Measurements from ENCODE around the gene MARCHF3. TPM values are rescaled to one million over a fixed set of nuclear protein-coding genes. Genes with fewer than 3 reads are reported as not detected.

MARCHF3 gene
- total and polyA plus RNA-seq, 2 donors (not counting 3 experiments of a cell fraction or from before 2014, with no cell fraction given) = 31.9 to 35.0 TPM

DNA sequence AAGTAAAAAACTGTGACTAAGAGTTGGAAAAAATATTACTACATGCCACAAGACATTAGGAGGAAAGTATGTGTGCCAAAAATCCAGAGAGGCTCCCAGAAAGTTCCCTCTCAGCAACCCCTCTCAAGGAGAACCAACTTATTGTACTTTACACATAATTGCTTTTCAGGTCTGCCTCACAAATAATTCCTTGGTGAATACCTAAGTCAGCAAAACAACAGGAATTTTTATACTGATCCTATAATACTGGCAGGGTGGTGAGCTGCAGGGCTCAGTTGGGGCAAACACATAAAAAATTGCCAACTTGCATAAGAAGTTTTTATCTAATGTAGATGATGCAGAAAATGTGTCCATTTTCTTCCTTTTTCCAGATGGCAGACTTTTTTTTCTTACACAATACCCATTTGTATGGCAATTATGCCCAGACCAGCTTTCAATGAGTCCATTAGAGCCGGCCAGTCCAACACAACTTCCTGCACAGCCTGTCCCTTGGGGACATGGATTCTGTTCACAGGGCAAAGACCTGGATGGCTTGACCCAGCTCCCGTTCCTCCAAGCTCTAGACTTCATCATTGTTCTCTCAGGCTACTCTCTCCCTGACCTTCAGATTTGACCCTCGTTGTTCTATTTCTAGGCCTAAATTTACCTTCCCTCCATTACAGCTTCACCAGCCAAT lies 31.3 kb downstream of the MARCHF3 start:
- Histone ChIP-seq H3K36me3 (ENCODE audit: control insufficient read depth in 2 of 2, extremely low read depth in 1 of 2, insufficient read depth in 2 of 2, low read length in 2 of 2) (no peaks in the 10 kb centered on the region), H2AFZ (ENCODE audit: low read depth, low read length) (no peak overlapping the region), H3K9ac (replicated peaks; ENCODE audit: extremely low read depth, insufficient read depth, low read length) (no peak overlapping the region), H3K9me3 (replicated peaks; ENCODE audit: control insufficient read depth, insufficient read depth, low read length) (no peaks in the 10 kb centered on the region), H4K20me1 (replicated peaks; ENCODE audit: control insufficient read depth, extremely low read depth, insufficient read depth, low read length) (no peaks in the 10 kb centered on the region), H3K79me2 (ENCODE audit: control insufficient read depth, insufficient read depth, low read length) (peaks cover 83% of the 10 kb centered on the region), H3K9me1 (replicated peaks; ENCODE audit: control insufficient read depth, extremely low read depth, insufficient read depth, low read length) (no peaks in the 10 kb centered on the region), H3K27me3 (ENCODE audit: control insufficient read depth in 2 of 2, insufficient read depth in 2 of 2, low read length in 2 of 2) (no peaks in the 10 kb centered on the region), H3K27ac (ENCODE audit: insufficient read depth, low read depth, low read length) (no peak overlapping the region), H3K4me1 (ENCODE audit: control insufficient read depth, extremely low read depth, insufficient read depth, low read length) (peaks cover 21% of the 10 kb centered on the region), H3K4me3 (replicated peaks in 1 of 3; ENCODE audit: insufficient read depth in 1 of 3, low read depth in 1 of 3, low read length in 3 of 3) (no peak overlapping the region), H3K4me2 (ENCODE audit: insufficient read depth, low read length) (no peak overlapping the region)
- DNase-seq (ENCODE audit: low read depth, low spot score) (no peak), FAIRE-seq (no peak)
- CTCF ChIA-PET = interaction anchor here (1.4 kb wide), 1 partner anchor 17 kb away, joined by 3 read pairs; no protein-coding TSS in a partner anchor
- BruUV-seq (replicated peaks) = no TSS peak
- TF ChIP-seq EZH2 (IDR thresholded peaks at IDR 0.05; ENCODE audit: borderline replicate concordance, low read depth, low read length, severe bottlenecking) (no peak), JUN (IDR thresholded peaks at IDR 0.05; ENCODE audit: borderline replicate concordance, insufficient read depth, insufficient read length, low read depth) (no peak), FOS (IDR thresholded peaks at IDR 0.05; ENCODE audit: borderline replicate concordance, insufficient read depth, low read length) (no peak), GATA2 (IDR thresholded peaks at IDR 0.05; ENCODE audit: insufficient read depth, insufficient read length, low read depth, low read length) (no peak), POLR2AphosphoS5 (IDR thresholded peaks at IDR 0.05; ENCODE audit: insufficient read depth, low read depth, low read length) (no peak), MYC (IDR thresholded peaks at IDR 0.05; ENCODE audit: low read depth, low read length) (no peak), POLR2A (IDR thresholded peaks at IDR 0.05; ENCODE audit: low read depth, low read length) (no peak)
- TF ChIP-seq, protein P1, sequence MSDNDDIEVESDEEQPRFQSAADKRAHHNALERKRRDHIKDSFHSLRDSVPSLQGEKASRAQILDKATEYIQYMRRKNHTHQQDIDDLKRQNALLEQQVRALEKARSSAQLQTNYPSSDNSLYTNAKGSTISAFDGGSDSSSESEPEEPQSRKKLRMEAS (IDR thresholded peaks at IDR 0.05; ENCODE audit: insufficient read depth, insufficient read length) = no peak
- TF ChIP-seq, protein P2, sequence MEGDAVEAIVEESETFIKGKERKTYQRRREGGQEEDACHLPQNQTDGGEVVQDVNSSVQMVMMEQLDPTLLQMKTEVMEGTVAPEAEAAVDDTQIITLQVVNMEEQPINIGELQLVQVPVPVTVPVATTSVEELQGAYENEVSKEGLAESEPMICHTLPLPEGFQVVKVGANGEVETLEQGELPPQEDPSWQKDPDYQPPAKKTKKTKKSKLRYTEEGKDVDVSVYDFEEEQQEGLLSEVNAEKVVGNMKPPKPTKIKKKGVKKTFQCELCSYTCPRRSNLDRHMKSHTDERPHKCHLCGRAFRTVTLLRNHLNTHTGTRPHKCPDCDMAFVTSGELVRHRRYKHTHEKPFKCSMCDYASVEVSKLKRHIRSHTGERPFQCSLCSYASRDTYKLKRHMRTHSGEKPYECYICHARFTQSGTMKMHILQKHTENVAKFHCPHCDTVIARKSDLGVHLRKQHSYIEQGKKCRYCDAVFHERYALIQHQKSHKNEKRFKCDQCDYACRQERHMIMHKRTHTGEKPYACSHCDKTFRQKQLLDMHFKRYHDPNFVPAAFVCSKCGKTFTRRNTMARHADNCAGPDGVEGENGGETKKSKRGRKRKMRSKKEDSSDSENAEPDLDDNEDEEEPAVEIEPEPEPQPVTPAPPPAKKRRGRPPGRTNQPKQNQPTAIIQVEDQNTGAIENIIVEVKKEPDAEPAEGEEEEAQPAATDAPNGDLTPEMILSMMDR (IDR thresholded peaks at IDR 0.05; ENCODE audit: extremely low read depth in 1 of 2, insufficient read depth in 1 of 2, low read depth in 1 of 2, low read length in 2 of 2) = no peak
- intact Hi-C loops (cut with micrococcal nuclease) = no loop called here
- dilution Hi-C loops (cut with MboI; ENCODE audit: extremely low pct_ligation_motif_present, low sequenced_read_pairs) = no loop called here
- POLR2A ChIA-PET = no interaction called here

Data from endothelial cell of umbilical vein (primary cell).